GM18951 (cell line): ENCODE results near the gene LGSN.
"Not testable (repeated sequence)": the region's sequence is repeated elsewhere in the genome, so short reads cannot be mapped to it uniquely, and the experiment has no call there.

Source experiments
- POLR2A ChIP-seq: IDR thresholded peaks from 4 replicates; pipeline ENCODE4 v1.6.1; 2011; ENCODE audit warnings: mild to moderate bottlenecking; ENCODE audit not compliant: insufficient read length, insufficient read depth; ENCODE audit errors: extremely low read depth
- in situ Hi-C: fragments of 300-500 bp; cut with MboI; formaldehyde crosslinking; loops from one replicate; pipeline ENCODE4 v1.12.0; 2022; ENCODE audit warnings: low sequenced_read_pairs, mixed read lengths, inconsistent platforms; ENCODE audit not compliant: unreplicated experiment

Gene LGSN

GRCh38 chr6:63319939-63320338 lies at the start of gene LGSN:
Gene LGSN (minus strand): TSS chr6:63319983. CDS start chr6:63319943, 40 bp downstream.
- TF ChIP-seq POLR2A = no peak
- in situ Hi-C loops = no loop called here

- in situ Hi-C loops = no loop called here
- no peak for TF ChIP-seq POLR2A
Observed at GRCh38 chr6:63368347-63368746, 48.6 kb upstream of the LGSN start.

GRCh38 chr6:63362500-63363120 lies 42.8 kb upstream of the LGSN start:
- in situ Hi-C loops = not testable (repeated sequence)

- in situ Hi-C loops = loop anchor here (10.0 kb wide), 1 partner anchor 217 kb away; the partner anchor contains the start of genes LOC128125822 and PTP4A1
Observed at GRCh38 chr6:63357384-63357783, 37.6 kb upstream of the LGSN start.

- in situ Hi-C loops = loop anchor here (10.0 kb wide), 1 partner anchor 219 kb away; the partner anchor contains the start of genes LOC128125822 and PTP4A1
- no peak for TF ChIP-seq POLR2A
Observed at GRCh38 chr6:63355632-63356031, 35.8 kb upstream of the LGSN start.

- in situ Hi-C loops = loop anchor here (10.0 kb wide), 1 partner anchor 222 kb away; the partner anchor contains the start of genes LOC128125822 and PTP4A1
Observed at GRCh38 chr6:63353286-63353630, 33.5 kb upstream of the LGSN start.

GRCh38 chr6:63352544-63353285 lies 32.9 kb upstream of the LGSN start:
- in situ Hi-C loops = loop anchor here (10.0 kb wide), 1 partner anchor 222 kb away; the partner anchor contains the start of genes LOC128125822 and PTP4A1
- TF ChIP-seq POLR2A = peak; percentile 19

More at GRCh38 chr6:63353286-63353630, 33.5 kb upstream of the LGSN start:
- TF ChIP-seq POLR2A = no peak

- TF ChIP-seq POLR2A = no peak
- in situ Hi-C loops = loop anchor here (10.0 kb wide), 1 partner anchor 223 kb away; the partner anchor contains the start of genes LOC128125822 and PTP4A1
Observed at GRCh38 chr6:63352069-63352543, 32.3 kb upstream of the LGSN start.

GRCh38 chr6:63349401-63349800 lies 29.6 kb upstream of the LGSN start:
- in situ Hi-C loops = loop anchor here (25.0 kb wide), 1 partner anchor 438 kb away; no protein-coding TSS in a partner anchor
- no peak for TF ChIP-seq POLR2A

- no peak for TF ChIP-seq POLR2A
- in situ Hi-C loops = loop anchor here (25.0 kb wide), 1 partner anchor 438 kb away; no protein-coding TSS in a partner anchor
Observed at GRCh38 chr6:63348836-63349235, 29.1 kb upstream of the LGSN start.

GRCh38 chr6:63347599-63347998 lies 27.8 kb upstream of the LGSN start:
- no peak for TF ChIP-seq POLR2A
- in situ Hi-C loops = loop anchor here (25.0 kb wide), 1 partner anchor 440 kb away; no protein-coding TSS in a partner anchor

GRCh38 chr6:63346217-63346835 lies 26.5 kb upstream of the LGSN start:
- no peak for TF ChIP-seq POLR2A
- in situ Hi-C loops = loop anchor here (25.0 kb wide), 1 partner anchor 441 kb away; no protein-coding TSS in a partner anchor

- in situ Hi-C loops = loop anchor here (25.0 kb wide), 1 partner anchor 447 kb away; no protein-coding TSS in a partner anchor
- no peak for TF ChIP-seq POLR2A
Observed at GRCh38 chr6:63340351-63340750, 20.6 kb upstream of the LGSN start.

GRCh38 chr6:63334652-63335051 lies 14.9 kb upstream of the LGSN start:
- in situ Hi-C loops = loop anchor here (25.0 kb wide), 1 partner anchor 453 kb away; no protein-coding TSS in a partner anchor
